Bone marrow (tissue), 2 donors: Measurements from ENCODE around the gene CAST.
"Not testable (repeated sequence)": the region's sequence is repeated elsewhere in the genome, so short reads cannot be mapped to it uniquely, and the experiment has no call there.

Source experiments
- DNase-seq, 2 donors: peaks; one replicate each; lab custom pipeline; 2025; lab: John Stamatoyannopoulos, UW

Gene CAST

DNA sequence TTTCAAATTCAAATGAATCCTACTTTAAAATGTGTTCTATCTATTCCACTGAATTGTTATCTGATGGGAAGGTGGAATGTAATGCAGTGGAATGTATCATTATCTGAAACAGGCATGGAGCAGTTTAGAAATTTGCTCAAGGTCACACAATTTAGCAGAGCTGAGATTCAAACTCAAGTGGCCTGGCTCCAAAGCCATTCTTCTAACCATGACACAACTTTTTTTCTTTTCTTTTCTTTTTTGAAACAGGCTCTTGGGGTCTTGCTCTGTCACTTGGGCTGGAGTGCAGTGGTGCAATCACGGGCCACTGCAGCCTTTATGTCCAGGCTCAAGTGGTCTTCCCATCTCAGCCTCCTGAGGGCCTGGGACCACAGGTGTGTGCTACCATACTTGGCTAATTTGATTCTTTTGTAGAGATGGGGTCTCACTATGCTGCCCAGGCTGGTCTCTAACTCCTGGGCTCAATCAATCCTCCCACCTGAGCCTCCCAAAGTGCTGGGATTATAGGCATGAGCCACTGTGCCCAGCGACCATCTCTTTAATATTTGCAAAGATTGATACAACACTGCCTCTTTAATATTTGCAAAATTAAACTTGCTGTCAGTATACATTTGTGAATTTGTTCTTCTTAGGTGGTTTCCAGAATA is 50.0 kb downstream of the CAST start:
- DNase-seq: no peak

- no peak for DNase-seq
Observed at GRCh38 chr5:96714450-96714849, 52.3 kb downstream of the CAST start.

GRCh38 chr5:96714951-96715451 is 52.8 kb downstream of the CAST start:
- DNase-seq: peak in 1 of 2 donors; percentile 23

GRCh38 chr5:96716007-96716406 is 53.8 kb downstream of the CAST start:
- DNase-seq: no peak

- DNase-seq: no peak
Observed at GRCh38 chr5:96716716-96717115, 54.5 kb downstream of the CAST start.

GRCh38 chr5:96717874-96718273 is 55.7 kb downstream of the CAST start:
- DNase-seq: no peak

DNA sequence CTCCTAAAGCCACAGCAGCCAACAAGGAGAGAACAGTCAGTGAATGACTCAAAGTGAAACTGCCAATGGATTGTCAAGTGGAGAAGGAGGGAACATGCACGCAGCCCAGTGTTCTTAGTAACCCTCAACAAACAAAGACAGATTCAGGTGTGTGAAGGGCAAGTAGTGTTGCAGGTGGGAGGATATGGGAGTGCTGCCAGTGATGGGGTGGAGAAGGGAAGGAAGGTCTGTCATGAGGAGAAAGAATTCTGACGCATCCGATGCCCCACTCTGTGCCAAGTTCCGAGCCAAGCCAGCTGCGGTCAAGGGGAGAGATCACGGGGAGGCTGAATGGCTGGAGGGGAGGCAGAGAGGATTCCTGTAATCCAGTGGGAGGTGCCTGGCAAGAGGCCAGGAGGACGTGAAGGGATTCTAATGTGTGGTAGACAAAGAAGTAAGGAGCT is 56.5 kb downstream of the CAST start:
- DNase-seq: no peak

DNA sequence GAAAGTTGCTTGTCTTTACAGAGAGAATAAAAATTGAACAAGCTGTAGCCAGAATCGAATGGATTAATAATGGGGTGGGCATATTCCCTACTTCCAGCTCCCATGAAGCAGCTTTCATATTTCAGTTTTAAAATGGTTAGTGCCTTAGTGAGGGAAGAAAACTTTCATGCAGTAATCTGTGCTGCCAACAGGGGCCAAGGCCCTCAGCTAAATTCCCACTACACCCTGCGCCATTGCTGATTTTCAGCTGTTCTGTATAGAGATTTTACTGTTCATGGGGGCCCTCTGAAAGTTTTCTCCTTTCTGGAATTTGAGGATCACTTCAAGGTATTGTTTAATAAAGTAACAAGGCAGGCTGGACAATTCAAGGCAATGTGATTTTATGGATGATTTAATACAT is 58.2 kb downstream of the CAST start:
- DNase-seq: no peak

DNA sequence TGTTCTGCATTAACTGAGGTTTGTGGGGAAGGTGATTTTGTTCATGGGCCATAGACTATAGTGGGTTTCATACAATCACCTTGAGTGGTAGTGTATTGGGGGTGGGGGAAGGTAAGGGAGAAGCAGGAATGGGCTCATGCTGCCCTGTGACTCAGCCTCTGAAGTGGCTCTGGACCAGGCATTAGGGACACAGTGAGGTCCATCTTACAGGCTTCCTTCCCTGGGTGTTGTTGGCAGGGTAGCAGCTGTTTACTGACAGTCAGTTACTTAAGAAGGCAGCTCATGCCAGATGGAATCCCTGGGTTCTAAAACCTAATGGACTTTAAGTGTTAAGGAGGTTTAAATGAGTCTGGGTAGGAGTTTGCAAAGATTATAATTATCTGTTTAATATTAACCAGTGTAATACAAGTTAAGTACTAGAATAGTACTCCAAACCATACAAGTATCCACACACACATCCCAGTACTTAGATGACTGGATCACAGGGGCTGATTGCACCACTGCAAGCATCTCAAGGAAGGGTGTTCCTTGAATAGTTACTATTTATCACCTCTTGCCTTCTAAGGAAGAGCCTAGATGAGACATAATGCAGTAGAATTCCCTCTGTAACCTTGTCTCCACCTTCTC is 59.3 kb downstream of the CAST start:
- no peak for DNase-seq

- DNase-seq: no peak
Observed at GRCh38 chr5:96725257-96725656, 63.1 kb downstream of the CAST start.

DNA sequence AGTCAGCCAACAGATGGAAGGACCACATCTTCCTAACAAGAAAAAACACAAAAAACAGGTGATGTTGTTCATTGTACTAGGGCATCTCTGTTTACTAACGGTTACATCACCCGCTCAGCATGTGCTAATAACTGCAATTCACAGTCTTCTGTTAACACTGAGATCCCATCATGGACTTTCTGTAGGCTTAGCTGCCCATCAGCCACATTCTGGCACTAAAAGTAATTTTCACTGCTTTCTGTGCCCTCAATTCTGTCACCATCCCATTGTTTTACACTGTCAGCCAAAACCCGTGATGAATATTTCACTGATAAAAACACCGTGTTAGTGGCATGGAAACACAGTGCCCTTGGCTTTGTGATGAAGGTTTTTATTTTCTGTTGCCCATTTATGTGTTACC is 64.6 kb downstream of the CAST start:
- no peak for DNase-seq

DNA sequence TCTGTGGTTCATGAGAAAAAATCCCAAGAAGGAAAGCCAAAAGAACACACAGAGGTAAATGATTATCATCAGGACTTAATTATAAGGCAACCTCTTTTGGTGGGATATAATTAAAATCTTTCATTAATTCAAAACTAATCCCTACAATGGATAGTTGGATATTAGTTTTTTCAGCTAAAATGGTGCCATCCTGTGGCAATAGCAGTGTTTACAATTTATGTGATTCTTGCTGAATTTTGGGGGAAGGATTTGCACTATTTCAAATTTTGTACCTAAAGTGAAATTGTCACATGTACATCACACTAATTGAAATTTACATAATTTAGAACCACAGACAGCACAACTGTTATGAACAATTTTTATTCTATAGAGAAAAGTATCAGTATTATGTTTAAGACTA is 67.0 kb downstream of the CAST start:
- DNase-seq: no peak

- DNase-seq: no peak
Observed at GRCh38 chr5:96730586-96730985, 68.4 kb downstream of the CAST start.

GRCh38 chr5:96733771-96734500 is 71.8 kb downstream of the CAST start:
- no peak for DNase-seq

- DNase-seq: peak in 1 of 2 donors; percentile 29
Observed at GRCh38 chr5:96734871-96735325, 72.7 kb downstream of the CAST start.

DNA sequence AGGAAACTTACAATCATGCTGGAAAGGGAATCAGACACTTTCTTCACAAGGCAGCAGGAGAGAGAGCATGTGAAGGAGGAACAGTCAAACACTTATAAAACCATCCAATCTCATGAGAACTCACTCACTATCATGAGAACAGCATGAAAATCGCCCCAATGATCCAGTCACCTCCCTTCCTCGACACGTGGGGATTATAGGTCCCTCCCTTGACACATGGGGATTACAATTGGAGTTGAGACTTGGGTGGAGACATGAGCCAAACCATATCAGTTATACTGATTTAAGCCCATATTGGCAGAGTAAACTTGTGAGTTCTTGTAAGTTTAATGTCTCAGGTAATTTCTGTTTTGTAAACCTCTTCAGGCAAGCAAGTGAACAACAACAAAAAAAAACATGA is 74.8 kb downstream of the CAST start:
- no peak for DNase-seq

DNA sequence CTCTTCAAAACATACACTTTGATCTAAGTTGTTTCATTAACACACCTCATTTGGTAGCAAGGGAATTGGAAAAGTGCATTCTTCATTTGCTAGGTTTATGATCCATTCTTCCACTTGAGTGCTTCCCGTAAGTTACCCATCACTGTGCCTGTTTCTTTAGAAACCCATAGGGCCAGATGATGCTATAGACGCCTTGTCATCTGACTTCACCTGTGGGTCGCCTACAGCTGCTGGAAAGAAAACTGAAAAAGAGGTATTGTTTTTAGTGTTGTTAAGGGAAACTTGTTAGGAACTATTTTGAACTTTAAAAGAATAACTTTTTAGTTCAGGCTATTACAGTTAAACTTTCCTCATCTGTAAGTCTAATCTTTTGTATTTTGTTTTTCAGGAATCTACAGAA is 78.9 kb downstream of the CAST start:
- no peak for DNase-seq

- no peak for DNase-seq
Observed at GRCh38 chr5:96741891-96742309, 79.7 kb downstream of the CAST start.

GRCh38 chr5:96742538-96742937 is 80.4 kb downstream of the CAST start:
- DNase-seq: no peak

GRCh38 chr5:96743065-96743768 is 81.0 kb downstream of the CAST start:
- no peak for DNase-seq

GRCh38 chr5:96743805-96744204 is 81.6 kb downstream of the CAST start:
- DNase-seq: no peak

GRCh38 chr5:96744218-96744617 is 82.0 kb downstream of the CAST start:
- DNase-seq: not testable (repeated sequence)
